Psoas muscle (tissue), 8 donors: ENCODE measurements around the gene AKR1C3. TPM values are rescaled to one million over a fixed set of nuclear protein-coding genes. Genes with fewer than 3 reads are reported as not detected.
"Not testable (repeated sequence)": the region's sequence is repeated elsewhere in the genome, so short reads cannot be mapped to it uniquely, and the experiment has no call there.

Source experiments
- ATAC-seq, 4 donors: fragments of 200-7000 bp; cut with Tn5 transposase; one replicate each; pipeline ENCODE4 v1.9.1; 2020; ENCODE audit warnings: moderate library complexity in 3 of 4, mild to moderate bottlenecking in 2 of 4
- DNase-seq, 2 donors: peaks; one replicate each; pipeline ENCODE4 v3.0.0-alpha.2; 2020
- H3K27ac ChIP-seq: fragments of 200-600 bp; one replicate; pipeline ENCODE4 v1.8.0; 2022
- H3K27me3 ChIP-seq, 3 donors: fragments of 200-600 bp in 1 of 3; one replicate each; pipeline versions ENCODE4 v1.6.1 to v1.8.0; 2013 to 2022; ENCODE audit warnings: low read length in 2 of 3, mild to moderate bottlenecking in 2 of 3, moderate library complexity in 1 of 3; ENCODE audit not compliant: insufficient read depth in 3 of 3
- H3K36me3 ChIP-seq, 2 donors: fragments of 200-600 bp in 1 of 2; one replicate each; pipeline versions ENCODE4 v1.6.1 to v1.8.0; 2013 to 2022; ENCODE audit warnings: low read depth in 1 of 2, mild to moderate bottlenecking in 1 of 2, moderate library complexity in 1 of 2; ENCODE audit not compliant: insufficient read depth in 1 of 2
- H3K4me1 ChIP-seq: fragments of 200-600 bp; one replicate; pipeline ENCODE4 v1.8.0; 2022
- H3K4me3 ChIP-seq: fragments of 200-600 bp; one replicate; pipeline ENCODE4 v1.8.0; 2022; ENCODE audit warnings: mild to moderate bottlenecking
- H3K9me3 ChIP-seq: fragments of 200-600 bp; one replicate; pipeline ENCODE4 v1.8.0; 2022
- WGBS, 3 donors: extraction: QIAGEN DNeasy Blood & Tissue Kit; methylation state at CpG; one replicate each; pipeline versions ENCODE4 v1.1.6 to v1.1.7; 2013; 5-methylcytosine and 5-hydroxymethylcytosine counted together
- intact Hi-C, 2 donors: fragments of 100-400 bp; cut with DNase I; formaldehyde crosslinking; loops; one replicate each; pipeline versions ENCODE4 v1.11.0 to v1.14.2; 2022
- polyA plus RNA-seq, 3 donors: library from polyadenylated mRNA; stranded (reverse); fragments of 200-250 nt; gene quantifications; one replicate each; pipeline ENCODE4 v1.2.3, GENCODE V29; 2013
- total RNA-seq, 4 donors: library from RNA; stranded (reverse); fragmentation: NEBNext Ultra II Directional in 2 of 4; extraction: Animal tissue kit (Norgen Biotek cat#: 25700) in 2 of 4; gene quantifications; one replicate each; pipeline versions ENCODE4 v1.2.1 to v1.2.4, GENCODE V29; 2021 to 2023
- TF ChIP-seq, protein P1 (sequence below): fragments of 200-600 bp; IDR thresholded peaks from one replicate; pipeline ENCODE4 v1.8.0; 2022; ENCODE audit warnings: antibody characterized with exemption
- donor health status: healthy with polysubstance abuse.
- donor health status: DM: no; HTN: no; CAD: no; lungs with moderate emphysema.
- donor health status: Bipolar disorder and iron deficiency.
- donor health status: healthy.
- donor health status: DM: yes; HTN: yes; CAD: no.
- donor health status: DM: no; HTN: no; CAD: no.
- donor health status: DM: no; HTN: no; CAD: no.
- donor health status: DM: yes; HTN: yes; CAD: no.

Gene AKR1C3
- total and polyA plus RNA-seq, 7 donors = 16.6 to 1,247 (median 33.7) TPM

DNA sequence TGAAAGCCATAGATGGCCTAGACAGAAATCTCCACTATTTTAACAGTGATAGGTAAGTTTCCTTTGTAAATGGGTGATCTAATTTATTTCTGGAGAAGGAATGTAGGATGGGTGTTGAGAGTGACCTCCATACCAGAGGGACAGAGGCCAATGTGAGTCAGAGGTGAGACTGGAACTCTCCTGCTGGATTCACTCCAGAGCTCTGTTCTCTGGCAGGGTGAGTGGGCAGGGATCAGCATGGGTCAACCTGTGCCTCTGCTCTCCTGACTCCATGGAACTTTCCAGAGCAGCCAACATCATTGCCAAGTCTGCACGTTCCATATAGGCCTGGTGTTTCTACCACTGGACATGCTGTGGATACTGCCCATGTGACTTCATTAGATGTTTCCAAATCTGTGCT is 11.4 kb downstream of the AKR1C3 start:
- Histone ChIP-seq H3K36me3 (peaks cover 0 to 72% of the 10 kb centered on the region in 2 donors), H3K4me1 (no peaks in the 10 kb centered on the region), H3K27ac (no peak overlapping the region), H3K9me3 (no peaks in the 10 kb centered on the region), H3K4me3 (no peak overlapping the region), H3K27me3 (no peaks in the 10 kb centered on the region)
- DNase-seq (no peak), ATAC-seq (peak in 3 of 4 donors; percentile 75 to 90 (median 78))
- TF ChIP-seq, protein P1, sequence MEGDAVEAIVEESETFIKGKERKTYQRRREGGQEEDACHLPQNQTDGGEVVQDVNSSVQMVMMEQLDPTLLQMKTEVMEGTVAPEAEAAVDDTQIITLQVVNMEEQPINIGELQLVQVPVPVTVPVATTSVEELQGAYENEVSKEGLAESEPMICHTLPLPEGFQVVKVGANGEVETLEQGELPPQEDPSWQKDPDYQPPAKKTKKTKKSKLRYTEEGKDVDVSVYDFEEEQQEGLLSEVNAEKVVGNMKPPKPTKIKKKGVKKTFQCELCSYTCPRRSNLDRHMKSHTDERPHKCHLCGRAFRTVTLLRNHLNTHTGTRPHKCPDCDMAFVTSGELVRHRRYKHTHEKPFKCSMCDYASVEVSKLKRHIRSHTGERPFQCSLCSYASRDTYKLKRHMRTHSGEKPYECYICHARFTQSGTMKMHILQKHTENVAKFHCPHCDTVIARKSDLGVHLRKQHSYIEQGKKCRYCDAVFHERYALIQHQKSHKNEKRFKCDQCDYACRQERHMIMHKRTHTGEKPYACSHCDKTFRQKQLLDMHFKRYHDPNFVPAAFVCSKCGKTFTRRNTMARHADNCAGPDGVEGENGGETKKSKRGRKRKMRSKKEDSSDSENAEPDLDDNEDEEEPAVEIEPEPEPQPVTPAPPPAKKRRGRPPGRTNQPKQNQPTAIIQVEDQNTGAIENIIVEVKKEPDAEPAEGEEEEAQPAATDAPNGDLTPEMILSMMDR = no peak
- WGBS, 3 donors = 65 to 87% (median 78%) methylated on average over 1 of the region's 1 CpG
- intact Hi-C loops = no loop called here

DNA sequence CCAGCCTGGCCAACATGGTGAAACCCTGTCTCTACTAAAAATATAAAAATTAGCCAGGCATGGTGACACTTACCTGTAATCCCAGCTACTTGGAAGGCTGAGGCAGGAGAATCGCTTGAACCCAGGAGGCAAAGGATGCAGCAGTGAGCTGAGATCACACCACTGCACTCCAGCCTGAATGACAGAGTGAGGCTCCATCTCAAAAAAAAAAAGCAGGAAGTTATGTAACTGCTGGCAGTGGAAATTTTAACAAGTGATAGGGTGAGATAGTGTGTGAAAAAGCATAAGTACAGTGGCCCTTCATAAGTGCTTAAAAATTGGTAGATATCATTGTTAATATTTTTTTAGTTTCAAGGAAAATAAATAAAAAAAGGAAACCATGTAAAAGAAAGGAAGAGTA is 12.3 kb downstream of the AKR1C3 start:
- intact Hi-C loops = no loop called here
- no peaks in the 10 kb centered on the region for H3K4me1 ChIP-seq
- TF ChIP-seq, protein P1 = no peak
- H3K9me3 ChIP-seq = no peaks in the 10 kb centered on the region
- H3K27ac ChIP-seq = no peak overlapping the region
- ATAC-seq = no peak
- no peak for DNase-seq
- no peak overlapping the region for H3K4me3 ChIP-seq
- peaks cover 0 to 63% of the 10 kb centered on the region in 2 donors for H3K36me3 ChIP-seq
- no peaks in the 10 kb centered on the region for H3K27me3 ChIP-seq
- 84 to 93% (median 88%) methylated on average over 1 of the region's 1 CpG for WGBS, 3 donors

- Histone ChIP-seq H3K36me3 (peaks cover 0 to 52% of the 10 kb centered on the region in 2 donors), H3K9me3 (no peaks in the 10 kb centered on the region), H3K27ac (no peak overlapping the region), H3K27me3 (no peaks in the 10 kb centered on the region), H3K4me3 (no peak overlapping the region), H3K4me1 (no peaks in the 10 kb centered on the region)
- ATAC-seq (no peak), DNase-seq (no peak)
- TF ChIP-seq, protein P1 = no peak
- 60 to 81% (median 68%) methylated on average over 7 to 8 of the region's 8 CpGs for WGBS, 3 donors
- intact Hi-C loops = no loop called here
These were observed 13.8 kb downstream of the AKR1C3 start for GRCh38 chr10:5107860-5108526.

- no peaks in the 10 kb centered on the region for H3K9me3 ChIP-seq
- H3K4me3 ChIP-seq = no peak overlapping the region
- no peak overlapping the region for H3K27ac ChIP-seq
- TF ChIP-seq, protein P1 = no peak
- no peaks in the 10 kb centered on the region for H3K4me1 ChIP-seq
- ATAC-seq = no peak
- H3K36me3 ChIP-seq = peaks cover 0 to 43% of the 10 kb centered on the region in 2 donors
- no peaks in the 10 kb centered on the region for H3K27me3 ChIP-seq
- 31 to 58% (median 43%) methylated on average over 3 of the region's 3 CpGs for WGBS, 3 donors
- no peak for DNase-seq
- intact Hi-C loops = no loop called here
These were observed 14.6 kb downstream of the AKR1C3 start for GRCh38 chr10:5108658-5109416.

DNA sequence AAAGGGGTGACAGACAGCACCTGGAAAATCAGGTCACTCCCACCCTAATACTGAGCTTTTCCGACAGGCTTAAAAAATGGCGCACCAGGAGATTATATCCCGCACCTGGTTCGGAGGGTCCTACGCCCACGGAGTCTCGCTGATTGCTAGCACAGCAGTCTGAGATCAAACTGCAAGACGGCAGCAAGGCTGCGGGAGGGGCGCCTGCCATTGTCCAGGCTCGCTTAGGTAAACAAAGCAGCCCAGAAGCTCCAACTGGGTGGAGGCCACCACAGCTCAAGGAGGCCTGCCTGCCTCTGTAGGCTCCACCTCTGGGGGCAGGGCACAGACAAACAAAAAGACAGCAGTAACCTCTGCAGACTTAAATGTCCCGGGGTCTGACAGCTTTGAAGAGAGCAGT is 15.6 kb downstream of the AKR1C3 start:
- 93 to 96% (median 96%) methylated on average over 5 to 12 of the region's 12 CpGs for WGBS, 3 donors
- H3K9me3 ChIP-seq = not testable (repeated sequence)

More for the DNA sequence above, 15.6 kb downstream of the AKR1C3 start:
- DNase-seq, intact Hi-C loops, H3K27ac ChIP-seq, H3K4me1 ChIP-seq, H3K27me3 ChIP-seq, H3K4me3 ChIP-seq, ATAC-seq: not testable (repeated sequence)
- H3K36me3 ChIP-seq = peaks cover 0 to 33% of the 10 kb centered on the region in 2 donors
